Measurements from ENCODE around the gene TVP23C.

Gene TVP23C

DNA sequence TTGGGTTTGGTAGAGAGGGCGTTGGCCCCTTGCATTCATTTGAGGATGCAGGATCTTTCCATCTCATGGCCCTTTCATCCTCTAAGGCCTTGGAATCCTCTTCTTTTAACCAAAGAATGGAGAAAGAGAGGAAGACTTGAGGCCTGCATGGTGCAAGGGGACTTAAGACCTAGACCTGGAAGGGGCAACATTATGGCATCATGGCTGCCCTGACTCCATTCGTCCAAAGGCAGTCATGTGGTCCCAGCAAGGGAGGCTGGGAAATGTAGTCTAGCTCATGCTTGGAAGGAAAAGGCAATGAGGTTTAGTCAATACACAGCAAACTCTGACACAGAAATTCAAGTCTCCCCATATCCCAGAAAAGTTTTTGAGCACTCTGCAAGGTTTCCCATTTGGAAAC, 65.2 kb downstream of the TVP23C start:
- H3K4me3 ChIP-seq (ENCODE audit: low read depth, low read length) = no peak overlapping the region
- TF ChIP-seq, protein P1, sequence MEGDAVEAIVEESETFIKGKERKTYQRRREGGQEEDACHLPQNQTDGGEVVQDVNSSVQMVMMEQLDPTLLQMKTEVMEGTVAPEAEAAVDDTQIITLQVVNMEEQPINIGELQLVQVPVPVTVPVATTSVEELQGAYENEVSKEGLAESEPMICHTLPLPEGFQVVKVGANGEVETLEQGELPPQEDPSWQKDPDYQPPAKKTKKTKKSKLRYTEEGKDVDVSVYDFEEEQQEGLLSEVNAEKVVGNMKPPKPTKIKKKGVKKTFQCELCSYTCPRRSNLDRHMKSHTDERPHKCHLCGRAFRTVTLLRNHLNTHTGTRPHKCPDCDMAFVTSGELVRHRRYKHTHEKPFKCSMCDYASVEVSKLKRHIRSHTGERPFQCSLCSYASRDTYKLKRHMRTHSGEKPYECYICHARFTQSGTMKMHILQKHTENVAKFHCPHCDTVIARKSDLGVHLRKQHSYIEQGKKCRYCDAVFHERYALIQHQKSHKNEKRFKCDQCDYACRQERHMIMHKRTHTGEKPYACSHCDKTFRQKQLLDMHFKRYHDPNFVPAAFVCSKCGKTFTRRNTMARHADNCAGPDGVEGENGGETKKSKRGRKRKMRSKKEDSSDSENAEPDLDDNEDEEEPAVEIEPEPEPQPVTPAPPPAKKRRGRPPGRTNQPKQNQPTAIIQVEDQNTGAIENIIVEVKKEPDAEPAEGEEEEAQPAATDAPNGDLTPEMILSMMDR (IDR thresholded peaks at IDR 0.05; ENCODE audit: low read depth, low read length, missing control alignments) = no peak
- DNase-seq (ENCODE audit: low read depth) = no peak

DNA sequence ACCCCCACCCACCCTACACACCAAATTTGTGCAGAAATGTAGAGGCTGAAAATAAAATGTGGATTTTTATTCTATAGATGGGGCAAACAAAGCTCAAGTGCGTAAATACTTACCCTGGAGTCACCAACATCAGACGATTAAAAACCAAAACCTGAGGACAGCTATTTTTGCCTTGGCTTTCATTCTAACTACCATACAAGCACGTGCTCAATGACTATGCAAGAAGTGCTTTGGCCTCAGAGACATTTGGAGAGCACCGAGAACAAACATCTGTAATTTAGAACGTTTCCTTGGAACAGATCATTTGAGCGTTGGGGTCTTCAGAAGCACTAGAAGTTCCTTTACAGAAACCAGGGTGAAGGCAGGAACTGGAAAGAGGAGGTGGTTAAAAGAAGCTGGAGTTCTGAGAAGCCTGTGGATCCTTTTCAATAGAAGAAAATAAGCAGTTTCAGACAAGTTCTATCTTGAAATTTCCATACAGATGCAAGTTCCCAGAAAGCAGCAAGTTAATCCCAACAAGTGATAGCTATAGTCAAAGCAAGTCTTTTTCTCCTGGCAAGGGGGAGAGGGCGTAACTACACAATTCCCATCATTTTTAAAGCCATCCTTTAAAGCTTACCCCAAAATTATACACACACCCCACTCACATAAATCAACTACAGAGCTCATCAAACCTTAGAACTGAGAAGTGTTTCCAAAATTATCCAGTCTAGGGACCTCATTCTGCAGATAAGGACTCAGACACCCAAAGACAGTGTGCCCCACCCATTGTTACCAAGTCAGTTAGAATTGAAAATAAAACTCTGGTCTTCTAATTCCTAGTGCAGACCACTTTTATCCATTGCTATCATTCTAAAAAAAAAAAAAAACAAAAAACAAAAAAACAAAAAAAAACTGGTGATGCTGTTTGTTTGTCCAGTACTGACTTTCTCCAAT, 66.3 kb downstream of the TVP23C start:
- TF ChIP-seq, protein P1 (IDR thresholded peaks at IDR 0.05; ENCODE audit: low read depth, low read length, missing control alignments) = no peak
- DNase-seq (ENCODE audit: low read depth) = no peak
- no peak overlapping the region for H3K4me3 ChIP-seq (ENCODE audit: low read depth, low read length)

- TF ChIP-seq, protein P1 (IDR thresholded peaks at IDR 0.05; ENCODE audit: low read depth, low read length, missing control alignments) = no peak
- DNase-seq (ENCODE audit: low read depth) = no peak
- H3K4me3 ChIP-seq (ENCODE audit: low read depth, low read length) = no peak overlapping the region
These were observed 68.5 kb downstream of the TVP23C start for GRCh38 chr17:15494821-15495220.

DNA sequence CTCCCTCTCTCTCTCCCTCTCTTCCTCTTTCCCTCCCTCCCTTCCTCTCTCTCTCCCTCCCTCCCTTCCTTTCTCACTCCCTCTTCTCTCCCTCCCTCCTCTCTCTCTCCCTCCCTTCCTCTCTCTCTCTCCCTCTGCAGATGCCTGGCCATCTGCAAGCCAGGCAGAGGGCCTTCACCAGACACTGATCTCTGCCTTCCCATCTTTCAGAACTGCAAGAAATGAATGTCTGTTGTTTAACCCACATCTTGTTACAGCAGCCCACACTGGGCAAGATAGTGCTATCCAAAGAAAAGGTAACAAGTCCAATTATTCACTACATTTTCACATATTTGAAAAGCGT, 69.6 kb downstream of the TVP23C start:
- TF ChIP-seq, protein P1 (IDR thresholded peaks at IDR 0.05; ENCODE audit: low read depth, low read length, missing control alignments) = no peak
- no peak for DNase-seq (ENCODE audit: low read depth)
- H3K4me3 ChIP-seq (ENCODE audit: low read depth, low read length) = no peak overlapping the region

DNA sequence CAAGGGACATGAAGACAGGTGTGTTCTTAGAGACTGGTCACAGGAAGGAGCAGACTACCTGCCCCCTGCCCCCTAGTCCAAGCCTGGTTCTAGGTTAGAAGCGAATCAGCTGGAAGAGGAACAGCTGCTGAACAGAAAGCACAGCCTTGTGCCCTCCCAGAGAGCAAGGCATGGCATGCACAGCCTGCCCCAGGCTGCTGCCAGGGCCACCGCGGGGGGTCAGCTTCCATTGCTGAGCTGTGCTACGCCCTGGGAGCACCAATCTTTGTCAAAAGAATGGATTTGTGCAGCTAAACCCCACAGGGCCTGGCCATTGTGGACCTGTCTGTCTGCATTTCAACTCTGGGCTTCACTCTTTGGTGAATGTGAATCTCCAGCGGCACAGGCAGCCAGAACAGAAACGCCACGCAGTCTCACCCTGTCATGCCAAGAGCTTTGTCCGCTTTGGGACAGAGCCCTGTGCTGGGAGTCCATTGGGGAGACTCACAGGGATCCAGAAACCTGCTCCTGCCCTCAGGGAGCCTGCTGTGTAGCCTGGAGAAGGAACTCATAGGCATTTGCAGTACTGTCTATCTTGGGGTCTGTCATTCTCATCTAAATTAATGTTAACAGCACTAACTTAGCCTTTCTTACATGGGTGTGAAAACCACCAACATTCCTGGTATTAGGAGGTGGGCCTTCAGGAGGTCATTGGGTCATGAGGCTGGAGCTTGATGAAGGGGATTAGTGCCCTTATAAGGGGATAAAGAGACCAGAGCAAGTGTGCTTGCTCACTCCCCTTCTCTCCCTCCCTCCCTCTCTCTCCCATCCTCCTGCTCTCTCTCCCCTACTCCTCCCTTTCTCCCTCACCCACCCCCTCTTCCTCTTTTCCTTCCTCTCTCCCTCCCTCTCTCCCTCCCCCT, 70.2 kb downstream of the TVP23C start:
- no peak overlapping the region for H3K4me3 ChIP-seq (ENCODE audit: low read depth, low read length)
- TF ChIP-seq, protein P1 (IDR thresholded peaks at IDR 0.05; ENCODE audit: low read depth, low read length, missing control alignments) = no peak
- no peak for DNase-seq (ENCODE audit: low read depth)

DNA sequence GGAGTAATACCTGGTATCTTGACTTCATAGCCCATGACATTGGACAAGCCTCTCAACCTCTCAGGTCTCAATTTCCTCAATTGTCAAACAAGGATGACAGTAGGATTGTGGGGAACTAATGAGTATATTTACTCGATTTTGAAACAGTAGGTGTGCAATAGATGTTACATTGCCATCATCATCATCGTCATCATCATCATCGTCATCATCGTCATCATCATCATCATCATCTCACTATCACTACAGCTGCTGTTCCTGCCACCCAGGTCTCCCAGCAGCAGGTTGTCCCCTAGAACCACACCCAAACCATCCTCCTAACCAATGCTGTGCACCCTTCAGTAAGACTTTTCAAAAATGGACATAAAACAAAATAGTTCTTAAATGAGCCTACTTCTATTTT, 71.1 kb downstream of the TVP23C start:
- DNase-seq (ENCODE audit: low read depth) = no peak
- H3K4me3 ChIP-seq (ENCODE audit: low read depth, low read length) = no peak overlapping the region
- TF ChIP-seq, protein P1 (IDR thresholded peaks at IDR 0.05; ENCODE audit: low read depth, low read length, missing control alignments) = no peak

All from GM12864 (cell line).